HG03558 (cell line): Measurements from ENCODE around the gene ALB.

Experiments used
- ATAC-seq: cut with Tn5 transposase; IDR thresholded peaks from one replicate; pipeline ENCODE4 v1.9.1; 2021; ENCODE audit warnings: moderate number of reproducible peaks; ENCODE audit not compliant: unreplicated experiment; ENCODE audit errors: extremely low read depth

Gene ALB

DNA sequence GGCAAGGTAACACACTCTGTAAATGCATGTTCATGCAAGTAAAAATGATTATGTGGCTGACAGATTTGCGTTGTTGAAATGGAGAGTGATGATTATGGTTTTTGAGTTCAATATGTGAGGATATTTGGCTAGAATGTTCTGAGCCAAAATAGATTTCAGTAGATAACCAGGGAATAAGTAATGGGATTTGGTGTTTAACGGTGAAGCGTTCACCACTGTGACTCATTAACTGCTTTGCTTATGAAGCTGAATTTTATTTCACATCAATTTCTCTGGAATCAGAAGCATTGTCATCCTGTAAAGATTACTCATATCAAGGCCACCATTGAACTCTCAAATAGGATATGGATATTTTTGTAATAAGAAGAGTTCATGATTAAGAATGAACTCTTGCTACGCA, 43.6 kb downstream of the ALB start:
- no peak for ATAC-seq

DNA sequence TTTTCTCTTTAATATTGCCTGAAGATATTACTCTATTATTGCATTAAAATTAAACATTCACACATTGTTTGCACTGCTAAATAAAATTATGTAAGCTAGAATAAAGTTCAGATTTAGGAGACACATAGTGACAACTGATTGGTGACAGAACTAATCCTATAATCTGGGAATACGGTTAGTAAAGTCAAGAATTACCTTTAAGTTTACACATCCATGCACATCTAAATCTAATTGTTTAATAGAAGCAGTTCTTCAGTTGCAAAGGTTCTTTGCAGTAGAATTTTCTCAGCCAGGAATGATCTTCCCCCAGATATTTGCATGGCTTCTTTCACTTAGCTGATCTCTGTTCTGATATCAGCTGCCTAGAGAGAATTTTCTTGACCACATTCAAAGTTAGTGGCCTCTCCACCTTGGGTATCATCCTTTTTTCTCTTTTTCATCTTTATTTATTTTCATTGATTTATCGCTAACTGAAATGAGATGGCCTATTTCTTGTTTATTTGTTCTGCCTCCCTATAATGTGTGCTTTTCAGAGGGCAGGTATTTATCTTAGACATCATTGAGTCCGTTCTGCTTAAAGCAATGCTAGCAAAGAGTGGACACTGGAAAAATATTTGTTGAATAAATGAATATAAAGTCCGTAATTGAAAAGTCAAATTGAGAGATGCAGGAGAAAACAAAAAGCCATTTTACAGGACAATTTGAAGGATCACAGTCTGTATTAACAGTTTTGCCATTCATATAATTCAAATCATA, 44.5 kb downstream of the ALB start:
- ATAC-seq: no peak

DNA sequence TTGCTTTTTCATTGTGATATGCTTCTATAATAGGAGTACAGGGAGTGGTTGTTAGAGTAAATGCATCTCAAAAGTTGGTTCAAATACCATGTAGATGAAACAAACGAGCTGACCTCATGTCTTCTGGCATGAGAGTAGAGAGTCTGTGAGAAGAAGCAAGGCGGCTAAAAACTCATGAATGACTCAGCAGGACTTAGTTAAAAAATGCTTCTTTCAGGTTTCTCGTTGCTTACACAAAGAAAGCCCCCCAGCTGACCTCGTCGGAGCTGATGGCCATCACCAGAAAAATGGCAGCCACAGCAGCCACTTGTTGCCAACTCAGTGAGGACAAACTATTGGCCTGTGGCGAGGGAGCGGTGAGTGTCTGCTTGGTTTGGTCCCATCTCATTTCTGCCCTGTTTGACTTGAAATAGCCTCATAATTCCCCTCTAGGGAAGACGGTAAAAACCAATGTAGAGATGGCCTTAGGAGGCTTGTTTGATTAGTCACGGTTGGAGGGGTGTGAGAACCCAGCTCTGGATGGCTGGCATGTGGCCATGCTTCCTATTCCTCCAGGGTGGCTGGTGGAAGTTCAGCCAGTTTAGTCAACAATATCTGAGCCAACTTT, 46.4 kb downstream of the ALB start:
- ATAC-seq: no peak

DNA sequence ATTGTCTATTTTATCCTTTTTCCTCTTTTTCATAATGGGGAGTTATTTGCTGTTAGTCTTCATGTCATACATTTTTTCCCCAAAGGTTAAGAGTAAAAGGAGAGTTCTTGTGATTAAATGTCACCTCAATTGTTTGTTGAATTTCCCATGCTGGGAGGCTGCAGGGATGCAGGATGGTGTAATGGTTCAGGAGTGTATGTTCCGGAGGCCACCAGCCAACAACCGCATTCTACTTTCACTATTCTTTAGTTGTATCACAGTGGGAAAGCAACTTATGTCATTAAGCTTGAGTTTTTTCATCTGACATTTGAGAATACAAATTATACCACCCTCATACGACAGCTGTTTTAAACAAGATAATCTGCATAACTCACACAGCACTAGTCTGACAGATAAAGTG, 47.3 kb downstream of the ALB start:
- ATAC-seq: no peak

DNA sequence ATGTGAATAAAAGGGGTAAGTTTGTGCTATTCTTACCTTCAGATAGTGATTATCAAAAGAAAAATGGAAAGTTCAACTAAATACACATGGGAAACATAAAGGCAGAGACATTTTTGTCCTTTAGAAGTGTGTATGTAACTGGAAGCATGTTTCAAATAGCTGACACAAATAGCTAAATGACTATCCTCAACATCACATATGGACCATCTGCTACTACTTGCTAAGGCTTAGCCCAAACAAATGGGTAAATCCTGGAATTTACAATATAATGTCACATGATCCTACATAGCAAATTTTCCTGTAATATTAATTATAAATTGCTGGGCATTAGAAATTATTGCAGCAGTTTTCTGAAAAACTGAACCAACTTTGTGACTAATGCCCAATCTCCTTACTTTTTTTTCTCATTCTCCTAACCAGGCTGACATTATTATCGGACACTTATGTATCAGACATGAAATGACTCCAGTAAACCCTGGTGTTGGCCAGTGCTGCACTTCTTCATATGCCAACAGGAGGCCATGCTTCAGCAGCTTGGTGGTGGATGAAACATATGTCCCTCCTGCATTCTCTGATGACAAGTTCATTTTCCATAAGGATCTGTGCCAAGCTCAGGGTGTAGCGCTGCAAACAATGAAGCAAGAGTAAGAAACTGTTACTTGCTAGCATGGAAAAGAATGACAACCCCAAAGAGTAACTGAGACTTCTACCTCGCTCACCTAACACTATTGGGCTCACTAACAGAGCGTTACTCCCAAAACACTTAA, 48.1 kb downstream of the ALB start:
- no peak for ATAC-seq

DNA sequence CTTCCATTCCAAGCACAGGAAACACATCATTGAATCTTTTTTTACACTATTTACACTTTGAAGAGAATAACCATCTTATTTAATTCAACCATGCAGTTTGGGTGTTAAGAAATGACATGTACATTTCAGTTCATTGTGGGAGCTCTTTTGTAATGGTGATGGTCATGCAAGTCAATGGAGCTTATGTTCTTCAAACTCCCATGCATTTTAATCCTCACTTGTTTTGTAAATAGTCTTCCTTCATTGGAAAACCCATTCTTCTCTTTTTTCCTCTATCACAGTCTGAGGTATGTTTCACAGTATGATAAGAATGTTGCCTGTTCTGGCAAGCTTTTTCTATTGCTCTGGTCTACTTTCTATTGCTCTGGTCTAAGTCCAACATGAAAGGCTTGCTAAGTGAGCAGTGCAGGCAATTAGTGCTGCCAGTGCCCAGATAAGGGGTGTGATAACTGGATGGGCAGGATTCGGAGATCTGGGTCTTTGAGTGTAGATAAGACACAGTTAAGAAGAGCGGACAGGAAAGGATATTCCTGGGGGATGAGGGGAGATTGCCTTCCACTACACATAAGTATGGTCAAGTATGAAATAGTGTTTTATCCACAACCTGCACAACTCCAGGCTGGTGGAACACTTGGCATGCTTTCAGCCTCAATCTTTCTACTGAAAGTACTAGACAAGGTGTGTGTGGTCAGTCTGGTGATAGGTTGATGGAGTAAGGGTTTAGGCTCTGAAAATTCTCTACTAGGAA, 49.0 kb downstream of the ALB start:
- ATAC-seq: no peak

DNA sequence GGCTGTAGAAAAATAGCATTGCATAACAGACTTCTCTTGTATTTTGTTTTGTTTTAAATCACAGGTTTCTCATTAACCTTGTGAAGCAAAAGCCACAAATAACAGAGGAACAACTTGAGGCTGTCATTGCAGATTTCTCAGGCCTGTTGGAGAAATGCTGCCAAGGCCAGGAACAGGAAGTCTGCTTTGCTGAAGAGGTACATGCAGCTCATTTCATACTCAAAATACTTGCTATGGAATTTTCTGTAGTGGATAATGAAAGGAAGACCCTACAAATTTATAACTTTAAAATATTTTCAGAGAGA, 49.6 kb downstream of the ALB start:
- ATAC-seq: no peak

DNA sequence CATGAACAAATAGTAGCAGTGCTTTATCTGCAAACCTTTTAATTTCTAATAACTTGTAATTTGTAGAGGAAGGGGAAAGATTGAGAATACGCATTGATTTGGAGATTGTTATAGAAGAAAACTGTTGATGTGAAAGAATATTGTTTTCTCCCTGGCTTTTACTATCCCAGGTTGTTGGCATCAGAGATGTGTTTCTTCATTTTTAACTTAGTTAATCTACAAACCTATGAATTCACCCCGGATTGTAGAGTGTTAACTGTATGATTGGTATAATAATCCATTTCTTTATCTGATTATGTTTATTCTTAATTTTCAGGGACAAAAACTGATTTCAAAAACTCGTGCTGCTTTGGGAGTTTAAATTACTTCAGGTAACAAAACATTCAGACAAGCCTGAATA, 50.8 kb downstream of the ALB start:
- no peak for ATAC-seq

DNA sequence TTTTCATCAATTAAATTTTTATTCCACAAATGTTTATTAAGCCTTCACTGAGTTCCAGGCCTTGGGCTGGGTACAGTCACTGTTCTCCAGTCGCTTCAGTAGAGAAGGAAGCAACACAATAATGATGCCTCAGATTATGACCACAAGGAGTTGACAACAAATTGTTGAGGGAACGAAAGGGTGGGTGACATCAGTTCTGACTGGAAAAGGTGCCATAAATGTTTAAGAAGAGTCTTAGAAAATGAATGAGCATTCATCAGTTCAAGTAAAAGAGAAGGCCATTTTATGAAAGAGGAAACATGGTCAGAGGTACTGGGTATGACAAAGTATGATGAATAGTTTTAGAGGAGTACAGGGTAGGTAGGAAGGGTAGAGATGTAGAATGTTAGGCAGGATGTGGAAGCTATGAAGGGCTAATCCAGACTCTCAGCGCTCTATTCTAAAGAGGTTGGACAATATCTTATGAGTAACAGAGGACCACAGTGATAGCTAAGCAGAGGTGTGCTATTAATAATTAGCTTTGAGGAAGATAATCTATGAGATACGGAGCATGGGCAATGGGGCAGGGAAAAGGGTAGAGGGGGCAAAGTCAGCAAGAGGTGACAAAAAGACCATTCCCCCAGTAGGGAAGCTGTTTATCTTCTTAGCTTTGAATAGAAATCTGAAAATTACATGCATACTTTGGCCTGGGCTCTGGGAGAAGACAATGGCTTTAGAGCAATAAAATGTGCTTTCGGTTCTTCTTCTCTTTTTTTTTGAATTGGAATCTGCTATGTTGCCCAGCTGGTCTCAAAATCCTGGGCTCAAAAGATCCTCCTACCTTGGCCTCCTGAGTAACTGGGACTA, 52.3 kb downstream of the ALB start:
- ATAC-seq: no peak

DNA sequence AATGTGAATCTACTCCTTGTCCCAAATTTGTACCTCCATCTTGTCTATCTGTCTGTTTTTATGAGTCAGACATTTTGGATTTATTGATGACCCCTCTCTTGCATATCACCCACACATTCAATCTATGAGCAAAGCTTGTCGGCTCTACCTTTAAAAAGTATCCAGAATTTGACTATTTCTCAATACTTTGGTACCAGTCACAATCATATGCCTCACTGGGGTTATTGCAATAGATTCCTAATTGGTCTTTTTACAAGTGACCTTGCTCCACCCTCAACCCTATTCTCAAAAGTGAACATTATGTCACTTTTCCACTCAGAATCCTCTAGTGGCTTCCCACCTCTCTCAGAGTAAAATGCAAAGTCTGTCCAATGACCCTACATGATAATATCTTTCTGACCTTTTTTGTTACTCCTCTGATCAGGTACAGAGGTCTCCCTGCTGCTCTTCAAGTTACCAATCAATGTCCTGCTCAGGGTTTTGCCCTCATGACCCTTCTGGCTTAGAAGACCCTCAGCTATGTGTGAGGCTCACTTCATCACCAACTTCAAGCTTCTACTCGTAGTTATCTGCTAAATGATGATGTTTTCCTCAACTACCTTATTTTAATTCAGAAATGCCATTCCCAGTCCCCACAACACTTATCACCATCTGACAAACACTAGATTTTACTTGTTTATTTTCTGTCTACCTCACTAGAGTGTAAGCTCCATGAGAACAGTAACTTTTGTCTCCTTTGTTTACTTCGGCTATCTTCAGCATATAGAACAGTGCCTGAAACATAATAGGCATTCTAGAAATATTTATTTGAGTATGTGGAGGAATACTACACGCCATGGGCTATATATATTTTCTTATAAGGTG, 54.3 kb downstream of the ALB start:
- ATAC-seq: no peak

DNA sequence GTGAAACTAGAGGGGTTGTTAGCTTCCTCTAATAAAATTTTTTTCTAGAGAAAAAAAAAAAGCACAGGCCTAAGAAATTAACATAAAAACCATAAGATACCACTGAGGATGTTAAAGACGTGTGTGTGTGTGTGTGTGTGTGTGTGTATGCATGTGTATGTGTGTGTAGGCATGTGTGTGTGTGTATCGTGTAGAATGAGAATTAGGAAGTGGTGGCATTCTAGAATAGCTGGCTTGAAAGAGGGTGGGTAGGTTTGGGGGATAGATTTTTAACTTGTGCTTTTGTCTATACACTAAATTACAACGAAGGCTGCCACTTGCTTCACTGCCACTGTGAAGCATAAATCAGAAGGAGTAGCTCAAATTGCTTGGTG, 54.9 kb downstream of the ALB start:
- ATAC-seq: no peak

DNA sequence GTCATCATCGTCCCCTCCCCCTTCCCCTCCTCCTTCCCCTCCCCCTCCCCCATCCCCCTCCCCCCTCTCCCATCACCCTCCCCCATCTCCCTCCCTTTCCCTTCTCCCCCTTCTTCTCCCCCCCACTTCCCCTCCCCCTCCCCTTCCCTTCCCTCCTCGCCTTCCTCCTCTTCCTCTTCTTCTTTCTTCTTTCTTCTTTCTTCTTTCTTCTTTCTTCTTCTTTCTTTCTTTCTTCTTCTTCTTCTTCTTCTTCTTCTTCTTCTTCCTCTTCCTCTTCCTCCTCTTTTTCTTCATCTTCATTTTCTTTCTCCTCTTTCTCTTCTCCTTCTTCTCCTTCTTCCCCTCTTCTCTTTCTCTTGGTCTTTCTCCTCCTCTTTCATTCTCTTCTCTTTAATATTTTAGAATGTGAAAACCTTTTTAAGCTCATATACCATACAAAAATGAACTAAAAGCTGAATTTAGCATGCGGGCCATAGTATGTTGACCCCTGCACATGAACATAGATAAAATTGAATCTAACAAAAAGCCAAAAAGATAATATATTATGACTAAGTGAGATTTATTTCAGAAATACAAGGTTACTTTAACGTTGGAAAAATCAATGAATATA, 56.9 kb downstream of the ALB start:
- ATAC-seq: no peak

DNA sequence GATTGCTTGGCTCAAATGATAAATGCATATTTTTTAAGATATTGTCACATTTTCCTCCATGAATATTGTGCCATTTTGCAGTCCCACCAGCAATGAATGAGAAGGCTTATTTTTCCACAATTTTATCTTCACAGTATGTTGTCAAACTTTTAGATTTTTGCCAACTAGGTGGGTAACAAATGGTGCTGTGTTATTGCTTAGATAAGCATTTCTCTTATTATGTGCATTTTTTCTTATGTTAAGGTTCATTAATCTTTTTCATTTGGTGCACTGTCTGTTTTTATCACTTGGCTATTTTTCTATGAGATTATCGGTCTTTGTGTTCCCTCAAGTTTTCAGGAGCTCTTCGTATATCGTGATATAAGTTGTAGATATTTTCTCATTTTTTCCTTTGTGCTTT, 64.1 kb downstream of the ALB start:
- no peak for ATAC-seq

DNA sequence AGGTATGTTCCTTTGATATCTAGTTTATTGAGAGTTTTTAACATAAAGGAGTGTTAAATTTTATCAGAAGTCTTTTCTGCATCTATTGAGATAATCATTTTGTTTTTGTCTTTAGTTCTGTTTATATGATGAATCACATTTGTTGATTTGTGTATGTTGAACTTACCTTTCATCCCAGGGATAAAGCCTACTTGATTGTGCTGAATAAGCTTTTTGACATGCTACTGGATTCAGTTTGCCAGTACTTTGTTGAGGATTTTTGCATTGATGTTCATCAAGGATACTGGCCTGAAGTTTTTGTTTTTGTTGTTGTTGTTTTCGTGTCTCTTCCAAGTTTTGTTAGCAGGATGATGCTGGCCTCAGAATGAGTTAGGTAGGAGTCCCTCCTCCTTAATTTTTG, 66.6 kb downstream of the ALB start:
- ATAC-seq: no peak
